Measurements from ENCODE around the gene PHF19. TPM values are rescaled to one million over a fixed set of nuclear protein-coding genes. Genes with fewer than 3 reads are reported as not detected.

Gene PHF19
- total RNA-seq, 2 donors from 2014 or later: 47.9 to 81.7 TPM

DNA sequence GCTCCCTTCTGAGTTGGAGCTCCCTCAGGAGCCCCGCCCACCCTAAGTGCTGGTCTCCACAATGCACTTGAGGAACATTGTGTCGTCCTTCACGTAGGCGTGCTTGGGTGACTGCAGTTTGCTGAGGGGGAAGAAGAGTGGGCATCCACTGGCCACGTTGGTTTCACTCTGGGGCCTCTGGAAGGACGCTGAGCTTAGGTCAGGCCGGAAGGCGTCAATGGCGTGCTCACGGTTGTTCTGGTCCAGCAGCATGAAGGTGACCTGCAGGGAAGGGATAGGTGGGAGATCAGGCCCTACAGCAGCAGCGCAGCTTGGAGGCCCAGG, 28.0 kb upstream of the PHF19 start:
- Histone ChIP-seq H3K36me3 (peaks cover 43% of the 10 kb centered on the region), H3K9me3 (no peaks in the 10 kb centered on the region), H3K4me3 (no peak overlapping the region), H3K4me1 (ENCODE audit: control insufficient read depth in 1 of 2, low read depth in 2 of 2) (peaks cover 4 to 6% of the 10 kb centered on the region in 2 donors), H3K27me3 (replicated peaks; ENCODE audit: insufficient read depth) (no peaks in the 10 kb centered on the region), H3K27ac (no peak overlapping the region)
- no peak for ATAC-seq (ENCODE audit: insufficient number of reproducible peaks, low FRiP score, low read depth)
- TF ChIP-seq, protein P1, sequence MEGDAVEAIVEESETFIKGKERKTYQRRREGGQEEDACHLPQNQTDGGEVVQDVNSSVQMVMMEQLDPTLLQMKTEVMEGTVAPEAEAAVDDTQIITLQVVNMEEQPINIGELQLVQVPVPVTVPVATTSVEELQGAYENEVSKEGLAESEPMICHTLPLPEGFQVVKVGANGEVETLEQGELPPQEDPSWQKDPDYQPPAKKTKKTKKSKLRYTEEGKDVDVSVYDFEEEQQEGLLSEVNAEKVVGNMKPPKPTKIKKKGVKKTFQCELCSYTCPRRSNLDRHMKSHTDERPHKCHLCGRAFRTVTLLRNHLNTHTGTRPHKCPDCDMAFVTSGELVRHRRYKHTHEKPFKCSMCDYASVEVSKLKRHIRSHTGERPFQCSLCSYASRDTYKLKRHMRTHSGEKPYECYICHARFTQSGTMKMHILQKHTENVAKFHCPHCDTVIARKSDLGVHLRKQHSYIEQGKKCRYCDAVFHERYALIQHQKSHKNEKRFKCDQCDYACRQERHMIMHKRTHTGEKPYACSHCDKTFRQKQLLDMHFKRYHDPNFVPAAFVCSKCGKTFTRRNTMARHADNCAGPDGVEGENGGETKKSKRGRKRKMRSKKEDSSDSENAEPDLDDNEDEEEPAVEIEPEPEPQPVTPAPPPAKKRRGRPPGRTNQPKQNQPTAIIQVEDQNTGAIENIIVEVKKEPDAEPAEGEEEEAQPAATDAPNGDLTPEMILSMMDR (IDR thresholded peaks at IDR 0.05): no peak
- DNase-seq (ENCODE audit: low spot score): no peak

DNA sequence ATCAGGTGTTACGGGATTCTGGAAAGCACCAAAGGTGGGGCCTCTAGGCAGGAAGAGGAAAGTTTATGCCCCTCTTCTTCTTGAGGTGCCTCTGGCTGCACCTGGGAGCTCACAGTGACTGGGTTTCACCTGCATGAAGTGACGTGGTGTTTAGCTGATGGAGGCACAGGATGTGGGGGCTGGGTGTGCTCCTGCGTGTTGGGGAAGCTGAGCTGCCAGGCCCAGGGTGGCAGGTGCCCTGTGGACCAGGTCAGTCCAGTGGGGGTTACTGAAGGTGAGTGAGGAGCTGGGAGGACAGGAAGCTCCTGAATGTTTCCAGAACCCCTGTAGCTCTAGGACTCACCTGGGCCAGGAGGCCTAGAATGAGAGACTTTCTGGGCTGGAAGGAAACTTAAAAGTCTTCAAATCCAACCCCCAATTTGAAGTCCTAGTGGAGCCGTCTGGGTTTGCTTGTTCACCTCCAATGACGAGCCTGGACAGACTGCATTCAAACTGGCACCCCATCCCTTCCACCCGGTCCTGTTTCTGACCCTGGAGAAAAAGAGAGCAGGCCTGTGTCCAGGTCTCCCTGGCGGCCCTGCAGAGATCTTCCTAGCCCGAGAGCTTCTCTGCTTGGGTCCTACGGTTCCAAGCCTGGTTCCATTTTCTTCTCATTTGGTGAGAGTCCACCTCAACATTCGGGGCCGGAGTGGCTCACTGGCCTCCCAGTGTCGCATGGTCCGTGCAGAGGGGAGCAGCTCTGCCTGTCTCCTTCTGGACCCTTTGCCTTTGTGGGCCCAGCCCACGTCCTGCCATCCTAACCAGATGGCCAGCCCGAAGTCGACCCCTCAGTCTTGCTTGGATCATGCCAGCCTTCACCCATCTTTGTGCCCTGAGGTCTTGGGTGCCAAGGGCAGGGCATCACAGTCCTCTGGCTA, 27.3 kb upstream of the PHF19 start:
- Histone ChIP-seq H3K9me3 (no peaks in the 10 kb centered on the region), H3K27me3 (replicated peaks; ENCODE audit: insufficient read depth) (no peaks in the 10 kb centered on the region), H3K4me3 (no peak overlapping the region), H3K27ac (no peak overlapping the region), H3K36me3 (peaks cover 39% of the 10 kb centered on the region), H3K4me1 (ENCODE audit: control insufficient read depth in 1 of 2, low read depth in 2 of 2) (peaks cover 0 to under 1% of the 10 kb centered on the region in 2 donors)
- TF ChIP-seq, protein P1 (IDR thresholded peaks at IDR 0.05): no peak
- no peak for DNase-seq (ENCODE audit: low spot score)
- ATAC-seq (ENCODE audit: insufficient number of reproducible peaks, low FRiP score, low read depth): no peak

DNA sequence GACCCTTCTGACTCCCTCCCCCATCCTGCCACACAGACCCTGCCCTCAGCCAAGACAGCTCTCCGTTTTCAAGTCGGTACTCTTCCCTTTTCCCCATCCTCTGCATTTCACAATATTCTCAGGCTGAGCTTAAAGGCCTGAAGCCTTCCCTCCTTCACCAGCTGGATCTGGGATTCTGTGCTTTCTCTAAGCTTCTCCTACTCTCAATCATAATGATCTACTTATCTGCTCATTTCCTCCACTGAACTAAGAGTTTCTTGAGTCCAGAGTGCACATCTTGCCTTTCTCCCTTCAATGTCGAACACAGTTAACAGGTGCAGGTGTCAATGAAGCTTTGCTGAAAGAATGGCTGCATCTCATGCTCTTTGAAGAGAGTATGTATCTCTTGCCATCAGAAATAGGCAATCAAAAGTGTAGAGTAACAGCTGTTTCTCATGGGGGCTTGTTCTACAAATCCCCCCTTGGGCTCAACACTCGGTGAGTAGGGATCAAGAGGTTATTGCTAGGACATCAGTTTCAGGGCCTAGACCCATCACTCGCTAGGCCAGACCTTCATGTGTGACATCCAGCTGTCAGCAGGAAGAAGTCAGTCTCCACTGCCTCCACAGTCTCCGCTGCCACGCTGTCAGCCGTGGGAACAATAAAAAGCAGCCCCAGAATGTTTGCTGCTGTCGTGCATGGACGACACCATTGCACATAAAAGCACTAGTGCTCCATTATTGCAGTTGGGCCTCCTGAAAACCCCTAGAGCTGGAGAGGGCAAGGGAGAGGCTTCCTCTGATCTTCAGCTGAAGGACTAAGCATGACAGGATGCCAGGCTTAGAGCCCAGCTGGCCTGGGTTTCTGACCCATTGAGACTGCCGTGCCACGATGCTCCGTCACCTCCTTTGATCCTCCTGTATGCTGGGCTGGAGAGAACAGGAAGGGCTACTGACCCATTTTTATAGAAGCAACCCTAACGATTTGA, 25.9 kb upstream of the PHF19 start:
- peaks cover 33% of the 10 kb centered on the region for H3K36me3 ChIP-seq
- H3K4me1 ChIP-seq (ENCODE audit: control insufficient read depth in 1 of 2, low read depth in 2 of 2): peaks cover 0 to 9% of the 10 kb centered on the region in 2 donors
- TF ChIP-seq, protein P1 (IDR thresholded peaks at IDR 0.05): no peak
- H3K9me3 ChIP-seq: no peaks in the 10 kb centered on the region
- H3K27ac ChIP-seq: no peak overlapping the region
- no peak for ATAC-seq (ENCODE audit: insufficient number of reproducible peaks, low FRiP score, low read depth)
- no peaks in the 10 kb centered on the region for H3K27me3 ChIP-seq (replicated peaks; ENCODE audit: insufficient read depth)
- no peak for DNase-seq (ENCODE audit: low spot score)
- no peak overlapping the region for H3K4me3 ChIP-seq

DNA sequence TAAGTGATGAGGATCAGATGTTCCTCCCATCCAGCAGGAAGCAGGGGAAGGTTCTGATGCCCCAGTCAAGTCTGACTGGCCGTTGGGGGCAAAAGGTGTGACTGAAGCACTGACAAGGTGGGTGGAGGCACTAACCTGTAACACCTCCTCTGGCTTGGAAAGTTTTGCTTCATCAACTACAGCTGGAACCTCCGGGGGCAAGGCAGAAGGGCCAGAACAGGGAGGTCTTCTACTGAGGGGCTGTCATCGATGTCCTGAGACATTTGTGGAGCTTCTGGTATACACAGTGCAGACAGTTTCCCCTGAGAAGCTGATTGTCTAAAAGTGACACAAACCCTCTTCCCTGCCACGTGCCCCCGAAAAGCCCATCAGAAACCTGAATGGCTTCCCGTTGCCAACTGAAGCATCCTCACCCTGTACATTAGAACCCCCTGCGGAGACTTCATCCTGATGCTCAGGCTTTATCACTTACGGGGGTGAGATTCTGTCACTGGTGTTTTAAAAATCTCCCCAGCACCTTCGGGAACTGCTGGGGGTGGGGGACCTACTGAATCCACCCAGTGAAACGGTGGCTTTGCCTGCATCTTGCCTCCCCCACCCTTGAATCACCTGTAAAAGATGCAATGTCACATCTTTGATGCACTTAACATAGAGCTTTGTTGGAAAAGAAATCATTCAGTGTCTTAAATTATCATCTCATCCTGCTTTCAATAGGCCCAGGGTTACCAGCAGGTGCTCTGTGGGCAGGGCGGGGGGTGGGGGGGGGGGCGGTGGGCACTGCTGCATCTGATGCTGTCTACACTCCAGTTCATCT, 25.0 kb upstream of the PHF19 start:
- no peaks in the 10 kb centered on the region for H3K9me3 ChIP-seq
- H3K4me1 ChIP-seq (ENCODE audit: control insufficient read depth in 1 of 2, low read depth in 2 of 2): peaks cover 9 to 18% of the 10 kb centered on the region in 2 donors
- H3K27me3 ChIP-seq (replicated peaks; ENCODE audit: insufficient read depth): no peaks in the 10 kb centered on the region
- DNase-seq (ENCODE audit: low spot score) (no peak), ATAC-seq (ENCODE audit: insufficient number of reproducible peaks, low FRiP score, low read depth) (no peak)
- H3K4me3 ChIP-seq: no peak overlapping the region
- TF ChIP-seq, protein P1 (IDR thresholded peaks at IDR 0.05): no peak
- H3K36me3 ChIP-seq: peaks cover 27% of the 10 kb centered on the region
- H3K27ac ChIP-seq: no peak overlapping the region
